IPS-11a (cell line): ENCODE results near the gene SFXN5.
"Not testable (repeated sequence)": the region's sequence is repeated elsewhere in the genome, so short reads cannot be mapped to it uniquely, and the experiment has no call there.

Experiments used
- H3K4me3 ChIP-seq: one replicate; pipeline ENCODE4 v1.5.1; 2013; ENCODE audit warnings: low read depth, low read length, control low read depth

SFXN5 gene

GRCh38 chr2:73101626-73102256 is 30.2 kb upstream of the SFXN5 start:
- H3K4me3 ChIP-seq: no peak overlapping the region

DNA sequence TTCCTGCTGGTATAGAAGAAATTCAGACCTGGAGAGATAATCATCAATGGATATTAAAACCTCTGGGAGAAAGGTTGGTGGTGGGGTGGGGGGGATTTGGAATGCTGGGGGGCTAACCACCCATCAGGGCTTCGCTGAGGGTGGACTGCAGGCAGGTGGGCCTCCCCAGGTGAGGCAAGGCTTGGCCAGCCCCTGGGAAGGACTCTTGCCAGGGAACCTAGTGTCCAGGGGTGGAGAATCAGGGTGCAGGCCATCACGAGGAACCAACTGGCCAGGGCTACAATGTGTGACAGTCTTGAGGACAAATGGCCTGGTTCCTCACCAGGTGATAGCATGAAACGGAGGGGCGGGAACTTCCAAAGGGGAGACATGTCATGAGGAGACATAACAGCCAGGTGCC is 29.4 kb upstream of the SFXN5 start:
- no peak overlapping the region for H3K4me3 ChIP-seq

GRCh38 chr2:73099486-73099885 is 28.0 kb upstream of the SFXN5 start:
- no peak overlapping the region for H3K4me3 ChIP-seq

- H3K4me3 ChIP-seq: no peak overlapping the region
These were observed 24.4 kb upstream of the SFXN5 start for GRCh38 chr2:73095910-73096309.

GRCh38 chr2:73093601-73094218 is 22.2 kb upstream of the SFXN5 start:
- H3K4me3 ChIP-seq: not testable (repeated sequence)

DNA sequence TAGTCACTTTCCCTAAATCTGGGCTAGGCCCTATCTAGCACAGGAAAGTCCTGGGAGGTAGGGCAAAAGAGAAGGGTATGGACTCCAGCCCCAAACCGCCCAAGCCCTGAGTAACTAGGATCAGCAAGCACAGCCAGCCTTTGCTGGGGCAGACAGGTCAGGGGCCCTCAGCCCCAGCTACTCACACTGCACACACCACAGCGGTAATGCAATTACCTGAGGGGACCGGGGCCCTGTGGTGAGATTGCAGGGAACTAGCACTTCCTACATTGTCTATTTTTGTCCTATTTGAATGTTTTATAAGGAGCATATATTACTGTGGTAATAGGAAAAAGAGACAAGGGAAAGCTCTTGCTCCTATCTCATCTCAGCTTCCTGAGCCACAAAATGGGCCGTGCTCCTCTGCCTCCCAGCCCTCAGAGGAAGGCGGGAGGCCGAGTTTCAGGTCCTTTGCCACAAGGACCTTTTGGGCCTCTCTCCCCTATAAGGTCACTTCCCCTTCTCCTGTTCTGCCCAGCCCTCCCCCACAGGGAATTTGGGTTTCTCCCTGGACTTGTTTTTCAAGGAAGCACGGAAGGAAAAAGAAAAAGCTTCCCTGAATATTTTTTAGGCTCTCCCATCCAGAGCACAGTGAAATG is 20.8 kb upstream of the SFXN5 start:
- no peak overlapping the region for H3K4me3 ChIP-seq

DNA sequence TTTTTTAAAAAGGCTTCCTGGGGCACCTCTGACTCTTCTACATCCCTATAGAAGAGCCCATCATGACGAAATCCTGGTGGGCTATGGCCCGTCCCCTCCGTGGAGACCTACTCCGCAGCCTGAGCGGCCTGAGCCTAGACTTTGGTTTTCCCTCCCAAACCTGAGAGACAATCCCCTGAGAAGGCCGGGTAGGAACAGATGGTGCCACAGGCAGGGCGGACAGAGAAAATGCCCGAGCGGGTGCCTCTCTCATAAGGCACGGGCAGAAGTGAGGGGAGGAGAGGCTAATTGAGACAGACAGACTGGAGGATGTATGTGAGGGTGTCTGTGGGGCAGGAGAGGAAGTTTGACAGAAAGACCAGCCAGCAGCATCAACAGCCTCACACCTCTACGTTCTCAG is 20.2 kb upstream of the SFXN5 start:
- H3K4me3 ChIP-seq: no peak overlapping the region

DNA sequence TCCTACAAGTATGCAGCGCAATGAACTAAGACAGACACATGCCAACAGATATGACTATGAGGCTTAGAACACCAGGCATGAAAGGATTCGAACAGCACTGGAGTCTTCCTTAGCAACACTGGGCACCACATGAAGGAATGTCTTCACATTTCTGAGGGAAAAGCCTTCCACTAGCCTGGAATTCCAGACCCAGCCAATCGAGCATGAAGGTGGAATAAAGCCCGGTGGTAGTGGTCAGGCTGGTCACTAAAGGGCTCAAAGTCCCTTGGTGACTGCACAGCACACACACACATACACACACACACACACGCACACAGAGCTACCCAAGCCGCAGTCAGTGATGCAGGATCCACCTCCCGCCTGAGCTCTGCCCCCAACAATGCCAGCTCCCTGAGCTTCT is 19.7 kb upstream of the SFXN5 start:
- no peak overlapping the region for H3K4me3 ChIP-seq

- H3K4me3 ChIP-seq: no peak overlapping the region
These were observed 17.9 kb upstream of the SFXN5 start for GRCh38 chr2:73089270-73090030.

GRCh38 chr2:73088703-73089102 is 17.2 kb upstream of the SFXN5 start:
- no peak overlapping the region for H3K4me3 ChIP-seq

- H3K4me3 ChIP-seq: no peak overlapping the region
These were observed 16.7 kb upstream of the SFXN5 start for GRCh38 chr2:73088211-73088610.

- no peak overlapping the region for H3K4me3 ChIP-seq
These were observed 15.8 kb upstream of the SFXN5 start for GRCh38 chr2:73087311-73087710.

- H3K4me3 ChIP-seq: no peak overlapping the region
These were observed 14.2 kb upstream of the SFXN5 start for GRCh38 chr2:73085691-73086090.

DNA sequence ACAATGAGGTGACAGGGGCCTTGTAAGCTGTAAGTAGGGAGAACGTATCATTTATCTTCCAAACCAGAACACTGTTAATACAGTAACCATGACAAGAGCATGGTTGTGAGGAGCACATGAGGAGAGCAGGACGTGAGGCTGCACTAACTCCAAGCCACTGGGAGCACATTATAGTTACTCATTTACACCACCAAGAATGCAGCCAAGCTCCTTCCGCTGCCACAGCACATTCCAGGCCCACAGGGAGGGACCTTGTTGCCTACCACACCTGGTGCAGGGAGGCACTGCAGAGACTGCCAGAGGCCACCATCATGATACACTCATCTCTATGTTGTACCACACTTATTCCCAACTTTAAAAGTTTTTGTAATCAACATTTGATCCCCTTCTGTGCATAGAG is 13.5 kb upstream of the SFXN5 start:
- no peak overlapping the region for H3K4me3 ChIP-seq

DNA sequence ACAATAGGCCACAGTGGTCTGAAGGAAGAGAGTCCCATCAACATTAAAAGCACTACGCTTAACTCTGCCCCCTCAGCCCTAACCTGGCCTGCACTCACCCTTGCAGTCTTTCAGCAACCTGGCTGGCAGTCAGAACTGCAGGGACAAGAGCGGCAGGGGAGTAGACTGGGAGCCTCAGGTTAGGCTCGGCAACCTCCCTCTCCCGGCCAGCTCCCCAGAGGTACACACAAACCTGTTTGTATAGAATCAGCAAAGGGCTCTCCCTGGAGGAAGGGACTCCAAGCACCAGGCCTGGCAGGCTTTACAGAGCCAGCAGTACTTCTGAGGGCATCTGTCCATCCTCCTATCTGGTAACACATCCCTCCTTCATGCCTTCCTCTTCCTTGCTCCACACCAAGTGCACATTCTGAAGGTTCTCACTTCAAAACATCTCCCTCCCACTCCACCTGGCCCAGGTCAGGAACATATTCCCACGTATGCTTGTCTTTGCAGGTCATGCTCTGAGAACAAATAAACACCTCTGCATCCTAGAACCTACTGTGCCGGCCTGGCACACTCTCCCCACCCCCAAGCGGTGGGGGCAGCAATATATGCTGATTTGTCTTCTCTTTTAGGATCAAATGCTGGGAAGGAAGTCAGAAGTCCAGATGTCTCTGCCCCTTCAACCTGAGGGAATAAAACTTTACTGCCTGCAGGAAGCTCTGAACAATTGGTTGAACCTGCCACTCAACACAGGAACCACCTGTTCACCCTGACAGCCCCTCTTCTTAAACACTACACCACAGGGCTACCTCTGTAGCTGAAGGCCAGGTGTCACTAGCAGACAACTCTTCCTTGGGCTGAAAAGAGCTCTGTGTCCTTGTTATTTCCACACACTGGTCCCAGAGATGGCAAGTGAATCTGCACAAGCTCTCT is 12.6 kb upstream of the SFXN5 start:
- no peak overlapping the region for H3K4me3 ChIP-seq

GRCh38 chr2:73082523-73083410 is 11.3 kb upstream of the SFXN5 start:
- H3K4me3 ChIP-seq: no peak overlapping the region

DNA sequence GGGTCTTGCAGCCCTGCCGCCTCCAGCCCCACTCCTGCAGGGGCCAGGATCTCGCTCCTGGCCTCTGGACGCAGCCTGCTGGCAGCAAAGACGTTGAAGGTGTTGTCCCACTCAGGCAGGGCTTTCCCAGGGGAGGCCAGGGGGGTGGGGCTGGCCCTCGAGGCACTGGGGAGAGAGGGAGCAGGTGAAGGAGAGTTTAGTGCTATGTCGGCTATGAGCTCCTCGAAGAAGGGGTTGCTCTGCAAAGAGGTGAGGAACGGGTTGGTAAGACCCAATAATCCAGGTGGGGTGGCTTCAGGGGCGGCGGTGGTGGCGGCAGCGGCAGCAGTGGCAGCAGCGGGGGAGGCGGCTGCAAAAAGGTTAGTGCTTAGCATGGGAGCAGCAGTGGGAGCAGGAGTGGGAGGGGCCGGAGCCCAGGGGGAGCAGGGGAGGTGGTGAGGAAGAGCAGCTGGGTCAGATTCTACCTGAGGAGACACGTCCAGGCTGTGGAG is 9.7 kb upstream of the SFXN5 start:
- no peak overlapping the region for H3K4me3 ChIP-seq

GRCh38 chr2:73080321-73081131 is 9.0 kb upstream of the SFXN5 start:
- H3K4me3 ChIP-seq: no peak overlapping the region

DNA sequence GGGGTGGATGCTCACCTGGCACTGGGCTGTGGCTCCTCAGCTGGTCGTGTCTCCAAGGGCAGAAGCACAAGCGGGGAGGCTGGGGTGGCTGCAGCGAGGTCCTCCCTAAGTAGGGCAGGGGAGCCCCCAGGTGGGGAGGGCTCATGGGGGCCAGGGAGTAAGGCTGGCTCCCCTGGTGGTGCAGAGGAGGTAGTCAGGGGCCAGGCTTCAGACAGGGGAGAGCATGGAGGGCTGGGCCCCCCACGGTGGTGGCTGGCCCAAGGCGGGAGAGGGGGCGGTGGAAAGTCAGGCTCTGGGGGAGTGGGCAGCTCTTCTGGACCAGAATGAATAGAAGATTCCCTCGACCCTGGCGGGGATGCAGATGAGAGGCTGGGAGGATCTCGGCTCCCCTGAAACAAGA is 8.1 kb upstream of the SFXN5 start:
- H3K4me3 ChIP-seq: no peak overlapping the region
